Dermis blood vessel endothelial cell (primary cell): ENCODE results near the gene HAVCR2. TPM values are rescaled to one million over a fixed set of nuclear protein-coding genes. Genes with fewer than 3 reads are reported as not detected.

Experiments
- DNase-seq: peaks from one replicate; pipeline ENCODE4 v3.0.0; 2010
- total RNA-seq: library from RNA; depleted of rRNA; stranded (reverse); fragments of >200 nt; gene quantifications from 2 replicates; pipeline ENCODE4 v1.2.3, GENCODE V29; 2014

HAVCR2 gene
- total RNA-seq: under 0.01 and 0.09 TPM in 2 replicates

- DNase-seq: no peak
Measured at GRCh38 chr5:157108976-157109375, at the start of gene HAVCR2. Gene HAVCR2, minus strand, starts transcription at chr5:157109044. Its CDS starts 61 bp downstream, at chr5:157108983.

DNA sequence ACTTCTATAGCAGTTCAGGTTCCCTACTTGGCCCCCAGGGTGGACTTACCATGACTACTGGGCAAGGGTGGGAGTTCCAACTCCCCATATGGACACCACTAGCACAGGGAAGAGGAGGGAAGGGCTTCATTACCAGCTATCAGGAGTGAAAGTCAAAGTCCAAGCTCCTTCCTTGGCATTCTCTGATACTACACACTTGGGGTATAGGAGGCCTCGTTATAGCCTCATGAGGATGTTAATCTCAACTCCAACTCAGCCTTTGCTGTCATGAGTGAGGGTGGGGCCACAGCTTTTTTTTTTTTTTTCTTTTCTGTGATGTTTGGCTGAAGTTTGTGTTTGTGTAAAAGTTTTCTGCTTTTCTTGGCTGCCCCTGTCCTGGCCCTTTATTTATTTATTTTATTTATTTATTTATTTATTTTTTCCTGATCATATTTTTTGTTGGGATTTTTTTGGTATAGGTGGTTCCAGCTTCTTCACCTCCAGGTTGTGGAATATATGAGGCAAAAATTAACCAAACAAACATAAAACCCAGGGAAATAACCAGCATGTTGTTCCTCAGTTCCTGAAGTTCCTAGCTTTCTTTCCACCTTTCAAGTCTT is 48.5 kb upstream of the HAVCR2 start:
- no peak for DNase-seq

DNA sequence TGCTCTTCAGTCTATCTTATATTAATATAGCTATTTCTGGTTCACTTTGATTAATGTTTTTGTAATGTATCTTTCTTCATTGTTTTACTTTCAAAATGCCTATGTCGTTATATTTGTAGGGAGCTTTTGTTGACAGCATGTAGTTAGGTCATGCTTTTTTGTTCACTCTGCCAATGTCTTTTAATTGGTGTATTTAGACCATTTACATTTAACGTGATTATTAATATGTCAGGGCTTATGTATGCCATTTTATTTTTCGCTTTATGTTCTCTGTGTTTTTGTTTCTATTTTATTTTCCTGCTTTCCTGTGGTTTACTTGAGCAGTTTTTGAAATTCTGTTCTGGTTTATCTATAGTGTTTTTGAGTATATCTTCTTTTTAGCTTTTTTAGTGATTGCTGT is 46.5 kb upstream of the HAVCR2 start:
- DNase-seq: no peak

DNA sequence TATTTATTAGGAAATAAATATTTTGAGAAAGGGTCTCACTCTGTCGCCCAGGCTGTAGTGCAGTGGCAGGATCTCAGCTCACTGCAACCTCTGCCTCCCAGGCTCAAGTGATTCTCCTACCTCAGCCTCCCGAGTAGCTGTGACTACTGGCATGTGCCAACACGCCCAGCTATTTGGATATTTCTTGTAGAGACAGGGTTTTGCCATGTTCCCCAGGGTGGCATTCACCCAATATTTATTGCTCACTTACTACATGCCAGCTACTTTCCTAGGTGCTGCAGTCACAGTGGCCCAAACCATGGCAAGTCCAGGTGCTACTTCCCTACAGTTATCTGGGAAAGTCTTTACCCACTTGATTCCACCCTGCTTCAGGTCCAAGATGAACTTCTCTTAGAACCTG is 42.2 kb upstream of the HAVCR2 start:
- no peak for DNase-seq

DNA sequence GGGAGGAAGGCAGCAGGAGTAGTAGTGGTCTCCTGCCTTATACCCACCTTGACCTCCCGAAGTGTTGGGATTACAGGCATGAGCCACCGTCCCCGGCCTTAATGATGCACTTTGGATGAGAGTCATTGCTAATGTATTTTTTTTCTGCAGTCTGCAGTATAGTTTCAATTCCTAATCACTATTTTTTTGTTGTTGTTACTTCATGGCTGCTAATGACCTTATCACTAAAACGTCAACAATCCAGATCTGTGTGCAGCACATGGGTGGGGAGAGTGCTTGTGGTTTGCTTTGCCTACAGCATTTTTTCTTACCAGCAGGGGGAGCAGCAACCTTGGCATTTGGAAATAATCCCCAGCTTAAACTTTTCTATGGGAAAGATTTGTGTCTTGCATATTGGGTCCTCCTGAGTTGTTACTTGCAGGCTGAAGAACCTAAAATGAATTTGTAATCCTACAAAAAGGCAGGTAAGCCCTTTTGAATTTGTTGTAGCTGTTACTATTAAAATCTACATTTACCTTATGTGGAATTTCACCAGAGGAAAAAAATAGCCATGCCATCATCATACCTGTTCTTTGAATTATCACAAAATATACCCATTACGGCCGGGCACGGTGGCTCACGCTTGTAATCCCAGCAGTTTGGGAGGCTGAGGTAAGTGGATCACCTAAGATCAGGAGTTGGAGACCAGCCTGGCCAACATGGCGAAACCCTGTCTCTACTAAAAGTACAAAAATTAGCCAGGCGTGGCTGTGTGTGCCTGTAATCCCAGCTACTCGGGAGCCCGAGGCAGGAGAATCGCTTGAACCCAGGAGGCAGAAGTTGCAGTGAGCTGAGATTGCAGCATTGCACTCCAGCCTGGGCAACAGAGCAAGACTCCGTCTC is 40.1 kb upstream of the HAVCR2 start:
- peak; percentile 78 for DNase-seq

GRCh38 chr5:157143127-157143971 is 34.5 kb upstream of the HAVCR2 start:
- peak; percentile 41 for DNase-seq

DNA sequence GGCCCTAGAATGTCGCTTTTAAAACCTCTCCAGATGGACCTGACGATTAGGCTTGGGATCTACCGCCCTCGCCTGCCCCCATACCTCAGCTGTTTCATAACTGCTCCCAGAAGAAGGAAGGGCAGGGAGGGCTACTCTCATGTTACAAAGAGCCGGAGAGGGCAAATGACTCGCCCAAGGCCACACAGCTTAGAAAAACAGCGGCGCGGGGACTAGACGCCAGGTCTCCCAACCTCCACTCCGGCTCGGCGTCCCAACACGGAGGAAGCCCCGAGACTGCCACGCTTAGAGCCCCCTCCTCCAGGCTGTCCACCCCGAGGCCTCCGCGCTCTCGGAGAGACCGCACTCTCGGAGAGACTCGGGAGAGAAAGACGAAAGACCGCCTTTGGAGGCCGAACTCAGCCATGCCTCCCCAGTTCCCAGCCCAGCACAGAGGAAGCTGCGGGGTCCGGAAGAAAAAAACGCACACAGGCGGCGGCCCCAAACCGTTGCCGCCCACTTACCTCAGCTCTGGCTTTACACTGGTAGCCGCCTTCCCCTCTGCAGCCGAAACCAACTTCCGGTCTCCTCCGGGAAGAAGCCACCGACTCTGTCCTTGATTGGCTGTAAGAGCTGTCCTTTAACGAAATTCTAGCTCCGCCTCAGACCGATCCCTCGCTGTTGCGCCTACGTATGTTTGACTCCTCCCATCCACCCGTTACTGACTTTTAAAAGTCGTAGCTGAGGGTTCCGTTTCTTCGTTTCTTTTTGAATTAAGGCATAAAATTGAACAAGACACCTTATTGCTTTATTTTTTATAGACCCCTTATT is 33.7 kb upstream of the HAVCR2 start, which contains the start of gene MED7:
Gene MED7, minus strand, starts transcription at position 549 of the 810 bp plus-strand sequence. CDS start 3,434 bp downstream, outside the sequence.
- peak; percentile 100 for DNase-seq

DNA sequence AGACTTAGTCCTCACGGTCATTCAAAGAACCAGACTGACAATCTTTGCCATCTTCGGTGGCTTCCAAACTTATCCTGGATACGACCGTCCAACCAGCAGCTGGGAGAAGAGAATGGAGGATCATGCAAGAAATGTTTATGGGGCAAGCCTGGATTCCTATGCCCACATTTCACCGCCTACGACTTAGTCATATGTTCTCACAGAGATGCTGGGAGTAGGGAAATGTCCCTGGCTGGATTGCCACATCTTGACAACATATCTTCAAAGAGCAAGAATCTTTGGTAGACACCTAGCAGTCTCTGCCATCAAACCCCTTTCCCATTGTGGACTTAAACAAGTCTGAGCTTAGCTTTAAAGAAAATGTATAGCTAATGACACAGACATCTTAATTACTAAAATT is 28.8 kb upstream of the HAVCR2 start:
- DNase-seq: no peak

DNA sequence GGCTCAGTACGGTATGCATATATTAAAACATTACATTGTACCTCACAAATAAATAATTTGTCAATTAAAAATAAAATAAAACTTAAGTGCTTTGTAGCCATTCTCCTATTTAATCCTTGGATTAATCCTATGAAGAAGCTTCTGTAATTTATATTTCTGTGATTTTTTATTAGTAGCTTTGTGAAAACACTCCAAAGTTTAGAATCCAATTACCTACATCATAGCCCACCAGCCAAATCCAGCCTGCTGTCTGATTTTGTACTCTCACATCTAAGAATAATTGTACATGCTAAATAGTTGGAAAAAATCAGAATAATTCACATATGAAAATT is 23.4 kb upstream of the HAVCR2 start:
- no peak for DNase-seq

DNA sequence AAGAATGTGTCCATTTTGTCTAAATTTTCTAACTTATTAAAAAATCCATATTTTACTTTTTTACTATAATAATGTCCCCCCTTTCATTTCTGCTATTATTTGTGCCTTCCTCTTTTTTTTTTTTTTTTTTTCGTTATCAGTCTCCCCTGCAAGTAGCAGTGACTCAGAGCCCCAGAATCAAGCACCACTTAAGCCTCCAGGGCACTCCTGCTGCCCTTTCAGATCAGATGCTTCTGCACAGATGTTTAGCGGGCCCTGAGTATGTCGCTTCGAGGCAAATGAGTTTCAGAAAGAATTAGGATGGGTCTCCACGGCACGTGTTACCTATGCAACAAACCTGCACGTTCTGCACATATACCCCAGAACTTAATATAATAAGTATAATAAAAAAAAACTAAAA is 22.1 kb upstream of the HAVCR2 start:
- no peak for DNase-seq

DNA sequence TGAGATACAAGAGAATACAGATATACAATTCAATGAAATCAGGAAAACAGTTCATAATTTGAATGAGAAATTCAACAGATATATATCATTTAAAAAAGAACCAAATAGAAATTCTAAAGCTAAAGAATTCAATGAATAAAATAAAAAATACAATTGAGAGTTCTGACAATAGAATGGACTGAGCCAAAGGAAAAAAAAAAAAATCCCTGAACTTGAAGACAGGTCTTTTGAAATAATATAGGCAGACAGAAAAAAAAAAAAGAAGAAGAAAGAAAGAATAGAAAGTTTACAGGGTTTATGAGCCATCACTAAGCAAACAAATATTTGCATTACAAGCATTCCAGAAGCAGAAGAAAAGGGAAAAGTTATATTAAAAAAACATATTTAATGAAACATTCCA is 12.9 kb upstream of the HAVCR2 start:
- DNase-seq: no peak

GRCh38 chr5:157120102-157120501 is 11.3 kb upstream of the HAVCR2 start:
- no peak for DNase-seq

DNA sequence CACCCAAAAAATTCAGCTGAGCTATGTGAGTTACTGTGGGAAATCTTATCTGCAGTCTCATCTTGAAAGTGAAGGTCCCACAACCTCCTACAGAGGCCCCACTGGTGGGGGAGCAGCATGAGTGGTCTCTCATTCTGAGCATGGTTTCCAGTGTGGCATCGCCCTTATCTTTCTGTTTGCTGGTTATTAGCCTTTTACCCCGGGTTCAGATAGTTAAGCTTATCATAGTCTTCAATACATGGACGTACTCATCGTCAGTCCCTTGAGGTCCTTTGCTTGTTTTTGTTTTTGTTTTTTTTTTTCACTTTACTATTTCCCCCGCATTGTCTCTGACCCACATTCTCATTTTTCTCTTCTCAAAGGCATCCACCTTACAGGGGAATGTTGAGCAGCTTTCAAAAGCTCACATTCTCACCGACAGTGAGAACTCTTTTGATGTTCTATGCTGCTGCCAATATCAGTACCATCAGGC is 7.7 kb upstream of the HAVCR2 start:
- DNase-seq: no peak

DNA sequence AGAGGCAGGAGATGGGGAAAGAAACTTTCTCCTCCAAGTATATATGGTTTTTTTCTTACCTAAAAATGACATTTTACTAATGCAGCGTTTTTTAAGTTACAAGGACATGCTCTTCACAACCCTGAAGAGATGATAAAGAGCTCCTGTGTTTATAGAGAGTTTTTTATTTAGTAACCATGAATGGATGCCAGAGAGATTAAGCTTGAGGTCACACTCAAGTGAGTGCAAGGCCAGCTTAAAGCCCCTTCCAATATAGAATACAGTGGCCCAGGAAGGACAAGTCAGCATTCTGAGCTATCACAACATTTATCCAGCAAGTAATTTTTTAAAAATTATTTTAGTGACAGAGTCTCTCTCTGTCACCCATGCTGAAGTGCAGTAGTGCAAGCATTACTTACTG is 6.7 kb upstream of the HAVCR2 start:
- no peak for DNase-seq

- no peak for DNase-seq
Measured at GRCh38 chr5:157115012-157115411, 6.2 kb upstream of the HAVCR2 start.

GRCh38 chr5:157113002-157113401 is 4.2 kb upstream of the HAVCR2 start:
- DNase-seq: no peak

DNA sequence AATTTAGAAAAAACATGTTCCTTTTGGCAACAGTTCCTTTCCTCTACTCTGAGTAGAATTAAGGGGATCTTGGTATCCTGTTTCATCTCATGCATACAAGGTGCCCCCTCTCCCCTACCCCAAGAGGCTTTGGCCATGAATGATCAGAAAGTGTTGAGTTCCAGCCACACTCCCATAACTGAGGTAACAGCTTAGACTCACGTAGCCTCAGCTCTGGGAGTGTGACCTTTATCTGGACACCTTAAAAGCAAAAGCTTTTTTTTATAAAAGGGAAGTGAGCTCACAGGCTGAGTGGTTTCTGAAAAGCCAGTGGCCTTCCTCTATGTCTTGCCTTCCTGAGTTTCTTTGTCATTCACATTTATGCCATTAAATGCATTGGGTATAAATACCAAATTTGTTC is 900 bp upstream of the HAVCR2 start:
- DNase-seq: no peak

DNA sequence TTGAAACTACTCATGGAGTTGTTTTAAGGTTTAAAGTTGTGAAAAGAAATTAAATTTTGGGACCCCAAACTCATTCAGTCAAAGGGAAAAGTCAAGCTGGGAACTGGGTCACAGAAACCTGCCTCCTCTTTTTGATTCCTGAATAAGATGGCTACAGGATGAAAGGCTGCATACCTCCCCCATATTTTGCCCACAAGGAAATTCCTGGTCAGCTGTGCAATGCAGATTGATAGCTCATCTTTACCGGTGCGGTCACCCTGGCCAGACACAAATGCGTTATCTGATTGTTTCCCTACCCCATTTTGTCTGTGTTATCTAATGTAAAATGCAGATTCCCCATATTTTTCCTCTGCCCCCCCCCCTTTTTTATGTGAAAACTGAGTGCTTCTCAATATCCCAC is 1.3 kb downstream of the HAVCR2 start:
- no peak for DNase-seq

- no peak for DNase-seq
Measured at GRCh38 chr5:157106630-157107461, 2.0 kb downstream of the HAVCR2 start.

- DNase-seq: no peak
Measured at GRCh38 chr5:157100140-157100679, 8.6 kb downstream of the HAVCR2 start.
